HK-2 (cell line): Measurements from ENCODE around the gene PDE6D.
A peak's percentile ranks its signal among the peaks of the same experiment; 100 is the strongest.

Experiments used
- DNase-seq: peaks from one replicate; pipeline ENCODE4 v3.0.0-alpha.2; 2018; ENCODE audit not compliant: unreplicated experiment

Gene PDE6D

GRCh38 chr2:231780909-231781797 lies at the start of gene PDE6D:
TSS of gene PDE6D (minus strand) at chr2:231781282. CDS start at chr2:231781114, 168 bp downstream.
- peak; percentile 99 for DNase-seq

- DNase-seq = no peak
Observed at GRCh38 chr2:231821908-231822307, 40.8 kb upstream of the PDE6D start.

- no peak for DNase-seq
Observed at GRCh38 chr2:231820786-231821303, 39.8 kb upstream of the PDE6D start.

GRCh38 chr2:231819447-231820042 lies 38.5 kb upstream of the PDE6D start:
- no peak for DNase-seq

GRCh38 chr2:231816327-231817026 lies 35.4 kb upstream of the PDE6D start:
- no peak for DNase-seq

GRCh38 chr2:231810905-231811304 lies 29.8 kb upstream of the PDE6D start:
- DNase-seq = peak; percentile 28

GRCh38 chr2:231807020-231807419 lies 25.9 kb upstream of the PDE6D start:
- DNase-seq = no peak

GRCh38 chr2:231803501-231804138 lies 22.5 kb upstream of the PDE6D start:
- no peak for DNase-seq

GRCh38 chr2:231800493-231801091 lies 19.5 kb upstream of the PDE6D start:
- peak; percentile 24 for DNase-seq

- peak; percentile 71 for DNase-seq
Observed at GRCh38 chr2:231795525-231796327, 14.6 kb upstream of the PDE6D start.

- DNase-seq = no peak
Observed at GRCh38 chr2:231794383-231794782, 13.3 kb upstream of the PDE6D start.

- no peak for DNase-seq
Observed at GRCh38 chr2:231791107-231791506, 10.0 kb upstream of the PDE6D start.

- DNase-seq = no peak
Observed at GRCh38 chr2:231786917-231787292, 5.8 kb upstream of the PDE6D start.

GRCh38 chr2:231786177-231786916 lies 5.3 kb upstream of the PDE6D start, which contains the start of gene COPS7B:
TSS of gene COPS7B (plus strand) at chr2:231786445. CDS start at chr2:231788571, 2,126 bp downstream.
- peak; percentile 86 for DNase-seq

- DNase-seq = no peak
Observed at GRCh38 chr2:231785822-231786176, 4.7 kb upstream of the PDE6D start.

- no peak for DNase-seq
Observed at GRCh38 chr2:231785413-231785812, 4.3 kb upstream of the PDE6D start.

- DNase-seq = no peak
Observed at GRCh38 chr2:231781798-231782726, 980 bp upstream of the PDE6D start.

GRCh38 chr2:231780123-231780908 lies 766 bp downstream of the PDE6D start:
- DNase-seq = peak; percentile 16
